Erythroblast (primary cell): ENCODE measurements around the gene SERTAD2.

Source experiments
- GATA1 ChIP-seq: IDR thresholded peaks from 2 replicates; pipeline ENCODE4 v1.6.1; 2011; ENCODE audit warnings: low read depth, mild to moderate bottlenecking, control low read depth, low read length, moderate library complexity
- POLR2A ChIP-seq: IDR thresholded peaks from 2 replicates; pipeline ENCODE4 v1.6.1; 2011; ENCODE audit warnings: mild to moderate bottlenecking, low read length

DNA sequence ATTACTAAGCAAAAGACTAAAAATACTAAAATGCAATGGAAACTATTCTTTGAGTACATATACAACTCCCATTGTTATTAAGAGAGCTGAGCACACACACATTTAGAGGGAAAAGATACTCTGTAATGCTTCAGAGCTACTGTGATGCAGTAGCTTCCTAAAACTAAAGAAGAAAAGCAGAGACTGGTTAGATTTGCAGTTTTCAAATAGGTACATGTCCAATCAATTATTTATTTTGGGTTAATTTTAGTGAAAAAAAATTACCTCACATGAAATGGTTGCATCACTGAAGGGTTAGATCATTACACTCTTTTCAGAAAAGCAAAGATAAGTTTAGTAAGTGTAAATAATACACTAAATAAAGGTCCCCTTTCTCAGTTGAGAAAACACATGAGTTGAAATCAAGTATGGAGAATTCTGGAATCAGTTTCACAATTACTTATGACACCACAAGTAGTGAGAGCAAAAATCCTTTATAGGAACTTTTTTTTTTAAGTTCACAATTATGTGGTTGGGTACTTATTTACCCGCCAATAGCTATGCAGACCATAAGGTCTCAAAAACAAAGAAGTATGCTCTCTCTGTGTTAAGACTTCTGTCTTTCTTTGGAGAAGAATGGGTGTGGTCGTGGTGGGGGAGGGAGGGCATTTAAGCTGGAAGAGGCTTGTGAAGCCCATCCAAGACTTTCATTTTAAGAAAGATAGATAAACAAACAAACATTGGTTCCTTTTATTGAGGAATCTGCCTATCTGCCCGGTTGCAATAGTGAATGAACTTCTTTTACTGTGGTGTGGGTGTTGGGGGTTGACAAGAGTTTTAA lies 25.3 kb upstream of the SERTAD2 start:
- TF ChIP-seq POLR2A (no peak), GATA1 (no peak)
